WTC11 (cell line): ENCODE results near the gene FBXL7. TPM values are rescaled to one million over a fixed set of nuclear protein-coding genes. Genes with fewer than 3 reads are reported as not detected.

Experiments
- ATAC-seq: fragments of 200-7000 bp; cut with Tn5 transposase; 2 replicates; pipeline ENCODE4 v1.10.0; 2021; ENCODE audit warnings: mild to moderate bottlenecking, moderate library complexity
- CTCF ChIA-PET: fragments of 300-600 bp; sonication (Branson Sonifier 250); formaldehyde crosslinking; loops from one replicate; lab custom pipeline; 2021; ENCODE audit warnings: antibody characterized with exemption; lab: Charles Lee
- POLR2A ChIA-PET: fragments of 350-600 bp; sonication (Branson Sonifier 250); formaldehyde crosslinking; loops from one replicate; lab custom pipeline; 2021; ENCODE audit warnings: antibody characterized with exemption; lab: Charles Lee
- DNase-seq: peaks from one replicate; pipeline ENCODE4 v3.0.0; 2021; ENCODE audit warnings: low spot score
- H3K27ac Mint-ChIP-seq: 2 replicates; pipeline ENCODE4 v1.8.0; 2021; ENCODE audit warnings: mixed read lengths
- H3K27me3 Mint-ChIP-seq: 2 replicates; pipeline ENCODE4 v1.8.0; 2021; ENCODE audit warnings: low read depth, mild to moderate bottlenecking, moderate library complexity, mixed read lengths
- H3K36me3 Mint-ChIP-seq: 2 replicates; pipeline ENCODE4 v1.8.0; 2021; ENCODE audit warnings: mixed read lengths
- H3K4me1 Mint-ChIP-seq: 2 replicates; pipeline ENCODE4 v1.8.0; 2022; ENCODE audit warnings: mixed read lengths
- H3K4me3 Mint-ChIP-seq: 2 replicates; pipeline ENCODE4 v1.8.0; 2021; ENCODE audit warnings: mild to moderate bottlenecking, moderate library complexity, mixed read lengths
- H3K9me3 Mint-ChIP-seq: 2 replicates; pipeline ENCODE4 v1.8.0; 2021; ENCODE audit warnings: mixed read lengths
- ATF1 ChIP-seq: sonication (generic); formaldehyde crosslinking; IDR thresholded peaks from 2 replicates; pipeline ENCODE4 v1.8.1; 2023; ENCODE audit warnings: mild to moderate bottlenecking, moderate library complexity, missing genetic modification reagents
- CREB1 ChIP-seq: sonication (generic); formaldehyde crosslinking; IDR thresholded peaks from 2 replicates; pipeline ENCODE4 v1.8.0; 2023; ENCODE audit warnings: mild to moderate bottlenecking, missing genetic modification reagents
- CREM ChIP-seq: sonication (generic); formaldehyde crosslinking; IDR thresholded peaks from 2 replicates; pipeline ENCODE4 v1.8.1; 2022; ENCODE audit warnings: mild to moderate bottlenecking, missing genetic modification reagents, moderate library complexity
- ELF4 ChIP-seq: sonication (generic); formaldehyde crosslinking; IDR thresholded peaks from 2 replicates; pipeline ENCODE4 v1.8.1; 2022; ENCODE audit warnings: low read depth, mild to moderate bottlenecking, moderate library complexity, missing genetic modification reagents
- FOXJ3 ChIP-seq: sonication (generic); formaldehyde crosslinking; IDR thresholded peaks from 2 replicates; pipeline ENCODE4 v1.9.0; 2021; ENCODE audit warnings: missing genetic modification reagents, mild to moderate bottlenecking, borderline replicate concordance
- MXD4 ChIP-seq: fragments of 250-450 bp; sonication (Bioruptor Pico); IDR thresholded peaks from 2 replicates; pipeline ENCODE4 v1.8.0; 2021; ENCODE audit warnings: mild to moderate bottlenecking, moderate library complexity, borderline replicate concordance
- MYBL2 ChIP-seq: sonication (generic); formaldehyde crosslinking; IDR thresholded peaks from 2 replicates; pipeline ENCODE4 v1.8.1; 2023; ENCODE audit warnings: mild to moderate bottlenecking, moderate library complexity, missing genetic modification reagents
- NFATC4 ChIP-seq: fragments of 250-450 bp; sonication (Bioruptor Pico); IDR thresholded peaks from 2 replicates; pipeline ENCODE4 v1.9.0; 2021; ENCODE audit warnings: mild to moderate bottlenecking
- NR3C1 ChIP-seq: sonication (generic); formaldehyde crosslinking; conservative IDR thresholded peaks from 2 replicates; pipeline ENCODE4 v1.8.1; 2023; ENCODE audit warnings: low read depth, mild to moderate bottlenecking, missing genetic modification reagents
- SMAD3 ChIP-seq: sonication (generic); formaldehyde crosslinking; IDR thresholded peaks from 2 replicates; pipeline ENCODE4 v1.8.0; 2022; ENCODE audit warnings: missing genetic modification reagents, mild to moderate bottlenecking, borderline replicate concordance
- TCF7 ChIP-seq: sonication (generic); formaldehyde crosslinking; IDR thresholded peaks from 2 replicates; pipeline ENCODE4 v1.8.0; 2022; ENCODE audit warnings: mild to moderate bottlenecking, low read depth, missing genetic modification reagents, moderate library complexity
- ZBTB21 ChIP-seq: sonication (generic); formaldehyde crosslinking; IDR thresholded peaks from 2 replicates; pipeline ENCODE4 v1.8.1; 2023; ENCODE audit warnings: mild to moderate bottlenecking, missing genetic modification reagents, borderline replicate concordance
- ZNF138 ChIP-seq: sonication (generic); formaldehyde crosslinking; conservative IDR thresholded peaks from 2 replicates; pipeline ENCODE4 v1.8.1; 2022; ENCODE audit warnings: mild to moderate bottlenecking, moderate library complexity, missing genetic modification reagents
- ZNF219 ChIP-seq: sonication (generic); formaldehyde crosslinking; IDR thresholded peaks from 2 replicates; pipeline ENCODE4 v1.8.0; 2023; ENCODE audit warnings: missing genetic modification reagents, mild to moderate bottlenecking, borderline replicate concordance
- total RNA-seq: library from RNA; stranded (reverse); gene quantifications from 3 replicates; pipeline ENCODE4 v1.2.3, GENCODE V29; 2021
- TF ChIP-seq, protein P1 (sequence below): fragments of 250-450 bp; sonication (Bioruptor Pico); IDR thresholded peaks from 2 replicates; pipeline ENCODE4 v1.9.0; 2021; ENCODE audit warnings: moderate library complexity, mild to moderate bottlenecking, inconsistent platforms, borderline replicate concordance
- TF ChIP-seq, protein P2 (sequence below): sonication (generic); formaldehyde crosslinking; IDR thresholded peaks from 2 replicates; pipeline ENCODE4 v1.8.1; 2022; ENCODE audit warnings: missing genetic modification reagents, borderline replicate concordance
- TF ChIP-seq, protein P3 (sequence below): sonication (generic); formaldehyde crosslinking; IDR thresholded peaks from 2 replicates; pipeline ENCODE4 v1.8.1; 2022; ENCODE audit warnings: mild to moderate bottlenecking, moderate library complexity, missing genetic modification reagents
- TF ChIP-seq, protein P4 (sequence below): sonication (generic); formaldehyde crosslinking; IDR thresholded peaks from 2 replicates; pipeline ENCODE4 v1.8.0; 2023; ENCODE audit warnings: missing genetic modification reagents
- TF ChIP-seq, protein P5 (sequence below): sonication (generic); formaldehyde crosslinking; IDR thresholded peaks from 2 replicates; pipeline ENCODE4 v1.8.0; 2022; ENCODE audit warnings: mild to moderate bottlenecking, missing genetic modification reagents

Gene FBXL7
- total RNA-seq, 1 experiment from 2014 or later = 13.8 TPM

DNA sequence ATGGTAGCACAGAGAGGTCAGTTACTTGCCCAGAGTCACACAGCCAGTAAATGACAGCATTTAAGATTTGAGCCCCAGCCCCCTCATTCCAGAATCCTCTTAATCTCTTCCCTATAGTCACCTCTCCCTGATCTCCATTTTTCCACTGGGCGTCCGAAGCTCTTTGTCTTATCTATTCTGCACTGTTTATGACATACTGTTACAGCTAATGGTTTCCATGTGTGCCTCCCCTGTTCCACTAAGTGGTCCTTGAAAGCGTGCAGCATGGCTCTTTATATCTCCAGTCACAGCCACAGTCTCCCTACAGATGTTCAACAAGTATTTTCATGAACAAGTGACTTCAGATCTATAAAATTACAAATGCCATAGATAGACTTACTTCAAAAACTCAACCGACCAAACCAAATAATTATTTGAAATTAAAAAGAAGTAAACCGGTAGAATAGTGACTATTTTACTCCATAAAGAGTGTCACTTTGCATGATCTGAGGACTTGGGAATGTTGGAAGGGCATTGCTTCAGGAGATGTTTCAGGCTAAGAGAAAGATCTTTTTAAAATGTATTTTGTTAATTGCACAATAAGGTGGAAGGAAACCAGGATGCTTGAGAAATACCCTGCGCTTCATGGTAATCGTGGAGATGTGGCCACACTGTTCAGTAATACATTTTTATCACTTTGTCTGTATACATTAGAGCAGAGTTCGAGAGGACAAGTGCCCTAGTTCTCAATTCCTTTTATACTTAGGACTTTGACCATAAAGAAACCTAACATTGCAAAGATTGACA is 237.2 kb downstream of the FBXL7 start:
- Mint-ChIP-seq H3K36me3 (0 out of 2 replicates have a peak, but pooled peaks cover under 1% of the 10 kb centered on the region), H3K27ac (no peak overlapping the region), H3K27me3 (no peaks in the 10 kb centered on the region), H3K4me1 (peaks cover 10% of the 10 kb centered on the region), H3K4me3 (no peak overlapping the region), H3K9me3 (peaks cover 9% of the 10 kb centered on the region)
- ATAC-seq (no peak), DNase-seq (no peak)
- TF ChIP-seq MXD4 (CRISPR knock-in tag) (no peak), ZNF219 (CRISPR knock-in tag) (no peak), ELF4 (no peak), NFATC4 (CRISPR knock-in tag) (no peak), MYBL2 (CRISPR knock-in tag) (no peak), CREB1 (CRISPR knock-in tag) (no peak), SMAD3 (CRISPR knock-in tag) (no peak), ZNF138 (CRISPR knock-in tag) (no peak), NR3C1 (CRISPR knock-in tag) (no peak), ATF1 (CRISPR knock-in tag) (no peak), CREM (no peak), TCF7 (CRISPR knock-in tag) (no peak), ZBTB21 (CRISPR knock-in tag) (no peak), FOXJ3 (CRISPR knock-in tag) (no peak)
- TF ChIP-seq, protein P1, sequence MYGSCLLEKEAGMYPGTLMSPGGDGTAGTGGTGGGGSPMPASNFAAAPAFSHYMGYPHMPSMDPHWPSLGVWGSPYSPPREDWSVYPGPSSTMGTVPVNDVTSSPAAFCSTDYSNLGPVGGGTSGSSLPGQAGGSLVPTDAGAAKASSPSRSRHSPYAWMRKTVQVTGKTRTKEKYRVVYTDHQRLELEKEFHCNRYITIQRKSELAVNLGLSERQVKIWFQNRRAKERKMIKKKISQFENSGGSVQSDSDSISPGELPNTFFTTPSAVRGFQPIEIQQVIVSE (CRISPR knock-in tag) = no peak
- TF ChIP-seq, protein P2, sequence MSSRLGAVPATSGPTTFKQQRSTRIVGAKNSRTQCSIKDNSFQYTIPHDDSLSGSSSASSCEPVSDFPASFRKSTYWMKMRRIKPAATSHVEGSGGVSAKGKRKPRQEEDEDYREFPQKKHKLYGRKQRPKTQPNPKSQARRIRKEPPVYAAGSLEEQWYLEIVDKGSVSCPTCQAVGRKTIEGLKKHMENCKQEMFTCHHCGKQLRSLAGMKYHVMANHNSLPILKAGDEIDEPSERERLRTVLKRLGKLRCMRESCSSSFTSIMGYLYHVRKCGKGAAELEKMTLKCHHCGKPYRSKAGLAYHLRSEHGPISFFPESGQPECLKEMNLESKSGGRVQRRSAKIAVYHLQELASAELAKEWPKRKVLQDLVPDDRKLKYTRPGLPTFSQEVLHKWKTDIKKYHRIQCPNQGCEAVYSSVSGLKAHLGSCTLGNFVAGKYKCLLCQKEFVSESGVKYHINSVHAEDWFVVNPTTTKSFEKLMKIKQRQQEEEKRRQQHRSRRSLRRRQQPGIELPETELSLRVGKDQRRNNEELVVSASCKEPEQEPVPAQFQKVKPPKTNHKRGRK (CRISPR knock-in tag) = no peak
- TF ChIP-seq, protein P3, sequence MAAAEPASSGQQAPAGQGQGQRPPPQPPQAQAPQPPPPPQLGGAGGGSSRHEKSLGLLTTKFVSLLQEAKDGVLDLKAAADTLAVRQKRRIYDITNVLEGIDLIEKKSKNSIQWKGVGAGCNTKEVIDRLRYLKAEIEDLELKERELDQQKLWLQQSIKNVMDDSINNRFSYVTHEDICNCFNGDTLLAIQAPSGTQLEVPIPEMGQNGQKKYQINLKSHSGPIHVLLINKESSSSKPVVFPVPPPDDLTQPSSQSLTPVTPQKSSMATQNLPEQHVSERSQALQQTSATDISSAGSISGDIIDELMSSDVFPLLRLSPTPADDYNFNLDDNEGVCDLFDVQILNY = no peak
- TF ChIP-seq, protein P4, sequence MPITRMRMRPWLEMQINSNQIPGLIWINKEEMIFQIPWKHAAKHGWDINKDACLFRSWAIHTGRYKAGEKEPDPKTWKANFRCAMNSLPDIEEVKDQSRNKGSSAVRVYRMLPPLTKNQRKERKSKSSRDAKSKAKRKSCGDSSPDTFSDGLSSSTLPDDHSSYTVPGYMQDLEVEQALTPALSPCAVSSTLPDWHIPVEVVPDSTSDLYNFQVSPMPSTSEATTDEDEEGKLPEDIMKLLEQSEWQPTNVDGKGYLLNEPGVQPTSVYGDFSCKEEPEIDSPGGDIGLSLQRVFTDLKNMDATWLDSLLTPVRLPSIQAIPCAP (CRISPR knock-in tag) = no peak
- TF ChIP-seq, protein P5, sequence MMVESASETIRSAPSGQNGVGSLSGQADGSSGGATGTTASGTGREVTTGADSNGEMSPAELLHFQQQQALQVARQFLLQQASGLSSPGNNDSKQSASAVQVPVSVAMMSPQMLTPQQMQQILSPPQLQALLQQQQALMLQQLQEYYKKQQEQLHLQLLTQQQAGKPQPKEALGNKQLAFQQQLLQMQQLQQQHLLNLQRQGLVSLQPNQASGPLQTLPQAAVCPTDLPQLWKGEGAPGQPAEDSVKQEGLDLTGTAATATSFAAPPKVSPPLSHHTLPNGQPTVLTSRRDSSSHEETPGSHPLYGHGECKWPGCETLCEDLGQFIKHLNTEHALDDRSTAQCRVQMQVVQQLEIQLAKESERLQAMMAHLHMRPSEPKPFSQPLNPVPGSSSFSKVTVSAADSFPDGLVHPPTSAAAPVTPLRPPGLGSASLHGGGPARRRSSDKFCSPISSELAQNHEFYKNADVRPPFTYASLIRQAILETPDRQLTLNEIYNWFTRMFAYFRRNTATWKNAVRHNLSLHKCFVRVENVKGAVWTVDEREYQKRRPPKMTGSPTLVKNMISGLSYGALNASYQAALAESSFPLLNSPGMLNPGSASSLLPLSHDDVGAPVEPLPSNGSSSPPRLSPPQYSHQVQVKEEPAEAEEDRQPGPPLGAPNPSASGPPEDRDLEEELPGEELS (CRISPR knock-in tag) = no peak
- ChIA-PET CTCF (no interaction called here), POLR2A (no interaction called here)
